Neural progenitor cell (in vitro differentiated cells): ENCODE measurements around the gene PLCD4. TPM values are rescaled to one million over a fixed set of nuclear protein-coding genes. Genes with fewer than 3 reads are reported as not detected.

ENCODE experiments used
- DNase-seq: peaks from one replicate; pipeline ENCODE4 v3.0.0-alpha.2; 2016; ENCODE audit warnings: low spot score
- H2AFZ ChIP-seq: fragments of 200-600 bp; sonication (generic); replicated peaks from 2 replicates; pipeline ENCODE4 v1.6.1; 2016; ENCODE audit warnings: antibody characterized with exemption
- H3F3A ChIP-seq: fragments of 200-600 bp; sonication (generic); 2 replicates; pipeline ENCODE4 v1.6.1; 2016; ENCODE audit warnings: antibody characterized with exemption, low read depth
- H3K27ac ChIP-seq: fragments of 200-600 bp; sonication (generic); 2 replicates; pipeline ENCODE4 v1.5.1; 2016; ENCODE audit warnings: mild to moderate bottlenecking
- H3K27me3 ChIP-seq: fragments of 200-600 bp; sonication (generic); 2 replicates; pipeline ENCODE4 v1.6.1; 2016; ENCODE audit warnings: mild to moderate bottlenecking, moderate library complexity
- H3K36me3 ChIP-seq: fragments of 200-600 bp; sonication (generic); 2 replicates; pipeline ENCODE4 v1.5.1; 2016
- H3K4me1 ChIP-seq: fragments of 200-600 bp; sonication (generic); 2 replicates; pipeline ENCODE4 v1.6.1; 2016; ENCODE audit warnings: mixed run types
- H3K4me2 ChIP-seq: fragments of 200-600 bp; sonication (generic); 2 replicates; pipeline ENCODE4 v1.6.1; 2016
- H3K4me3 ChIP-seq: fragments of 200-600 bp; sonication (generic); 2 replicates; pipeline ENCODE4 v1.5.1; 2016
- H3K79me2 ChIP-seq: fragments of 200-600 bp; sonication (generic); 2 replicates; pipeline ENCODE4 v1.6.1; 2016; ENCODE audit warnings: low read depth
- H3K9ac ChIP-seq: fragments of 200-600 bp; sonication (generic); 2 replicates; pipeline ENCODE4 v1.6.1; 2016
- H3K9me3 ChIP-seq: fragments of 200-600 bp; sonication (generic); 2 replicates; pipeline ENCODE4 v1.5.1; 2016; ENCODE audit warnings: low read depth
- H4K20me1 ChIP-seq: fragments of 200-600 bp; sonication (generic); 2 replicates; pipeline ENCODE4 v1.6.1; 2016; ENCODE audit warnings: low read depth
- H3K27ac Mint-ChIP-seq: 3 replicates; pipeline ENCODE4 v1.8.0; 2021; ENCODE audit warnings: mixed read lengths
- H3K27me3 Mint-ChIP-seq: 2 replicates; pipeline ENCODE4 v1.8.0; 2022; ENCODE audit warnings: low read depth, mild to moderate bottlenecking, inconsistent platforms, moderate library complexity, mixed read lengths; ENCODE audit not compliant: insufficient read depth
- H3K36me3 Mint-ChIP-seq: 3 replicates; pipeline ENCODE4 v1.8.0; 2021; ENCODE audit warnings: mixed read lengths
- H3K4me1 Mint-ChIP-seq: 3 replicates; pipeline ENCODE4 v1.8.0; 2021; ENCODE audit warnings: mixed read lengths
- H3K4me3 Mint-ChIP-seq: 3 replicates; pipeline ENCODE4 v1.8.0; 2021; ENCODE audit warnings: mild to moderate bottlenecking, moderate library complexity, mixed read lengths
- H3K9me3 Mint-ChIP-seq: 3 replicates; pipeline ENCODE4 v1.8.0; 2020; ENCODE audit warnings: mixed read lengths
- EZH2 ChIP-seq: fragments of 200-600 bp; sonication (generic); IDR thresholded peaks from 2 replicates; pipeline ENCODE4 v1.6.1; 2017; ENCODE audit warnings: antibody characterized with exemption, mild to moderate bottlenecking, moderate library complexity
- EZH2phosphoT487 ChIP-seq: fragments of 200-600 bp; sonication (generic); IDR thresholded peaks from 2 replicates; pipeline ENCODE4 v1.6.1; 2017; ENCODE audit warnings: antibody characterized with exemption
- total RNA-seq: library from RNA; depleted of rRNA; stranded (reverse); fragments of >200 nt; gene quantifications from 2 replicates; pipeline ENCODE4 v1.2.3, GENCODE V29; 2015; ENCODE audit warnings: low replicate concordance
- TF ChIP-seq, protein P1 (sequence below): fragments of 200-600 bp; sonication (generic); IDR thresholded peaks from 2 replicates; pipeline ENCODE4 v1.5.1; 2017; ENCODE audit warnings: antibody characterized with exemption, mild to moderate bottlenecking

Gene PLCD4
- total RNA-seq, 1 donor from 2014 or later = 1.1 TPM

DNA sequence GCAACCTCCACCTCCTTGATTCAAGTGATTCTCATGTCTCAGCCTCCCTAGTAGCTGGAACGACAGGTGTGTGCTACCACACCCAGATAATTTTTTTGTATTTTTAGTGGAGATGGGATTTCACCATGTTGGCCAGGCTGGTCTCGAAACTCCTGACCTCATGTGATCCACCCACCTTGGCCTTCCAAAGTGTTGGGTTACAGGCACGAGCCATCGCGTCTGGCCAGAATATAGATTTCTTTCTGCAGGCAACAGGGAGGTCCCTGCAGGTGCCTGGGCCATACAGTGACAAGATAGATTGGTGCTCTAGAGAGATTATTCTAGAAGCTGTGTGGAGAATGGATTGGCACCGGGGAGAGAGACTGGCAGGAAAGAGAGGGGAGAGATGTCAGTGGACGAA, 13.3 kb downstream of the PLCD4 start:
- H3K9ac ChIP-seq = no peak overlapping the region
- no peak overlapping the region for H3K4me3 ChIP-seq
- Mint-ChIP-seq H3K27ac (no peak overlapping the region), H3K4me1 (no peaks in the 10 kb centered on the region), H3K4me3 (no peak overlapping the region), H3K36me3 (no peaks in the 10 kb centered on the region), H3K27me3 (peaks cover 2% of the 10 kb centered on the region), H3K9me3 (no peaks in the 10 kb centered on the region)
- no peaks in the 10 kb centered on the region for H3K79me2 ChIP-seq
- H2AFZ ChIP-seq = no peak overlapping the region
- DNase-seq = no peak
- H3K4me2 ChIP-seq = no peak overlapping the region
- no peaks in the 10 kb centered on the region for H3F3A ChIP-seq
- H3K4me1 ChIP-seq = no peaks in the 10 kb centered on the region
- H4K20me1 ChIP-seq = no peaks in the 10 kb centered on the region
- H3K27me3 ChIP-seq = no peaks in the 10 kb centered on the region
- H3K27ac ChIP-seq = no peak overlapping the region
- TF ChIP-seq EZH2phosphoT487 (no peak), EZH2 (no peak)
- TF ChIP-seq, protein P1, sequence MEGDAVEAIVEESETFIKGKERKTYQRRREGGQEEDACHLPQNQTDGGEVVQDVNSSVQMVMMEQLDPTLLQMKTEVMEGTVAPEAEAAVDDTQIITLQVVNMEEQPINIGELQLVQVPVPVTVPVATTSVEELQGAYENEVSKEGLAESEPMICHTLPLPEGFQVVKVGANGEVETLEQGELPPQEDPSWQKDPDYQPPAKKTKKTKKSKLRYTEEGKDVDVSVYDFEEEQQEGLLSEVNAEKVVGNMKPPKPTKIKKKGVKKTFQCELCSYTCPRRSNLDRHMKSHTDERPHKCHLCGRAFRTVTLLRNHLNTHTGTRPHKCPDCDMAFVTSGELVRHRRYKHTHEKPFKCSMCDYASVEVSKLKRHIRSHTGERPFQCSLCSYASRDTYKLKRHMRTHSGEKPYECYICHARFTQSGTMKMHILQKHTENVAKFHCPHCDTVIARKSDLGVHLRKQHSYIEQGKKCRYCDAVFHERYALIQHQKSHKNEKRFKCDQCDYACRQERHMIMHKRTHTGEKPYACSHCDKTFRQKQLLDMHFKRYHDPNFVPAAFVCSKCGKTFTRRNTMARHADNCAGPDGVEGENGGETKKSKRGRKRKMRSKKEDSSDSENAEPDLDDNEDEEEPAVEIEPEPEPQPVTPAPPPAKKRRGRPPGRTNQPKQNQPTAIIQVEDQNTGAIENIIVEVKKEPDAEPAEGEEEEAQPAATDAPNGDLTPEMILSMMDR = no peak
- no peaks in the 10 kb centered on the region for H3K9me3 ChIP-seq
- H3K36me3 ChIP-seq = no peaks in the 10 kb centered on the region

DNA sequence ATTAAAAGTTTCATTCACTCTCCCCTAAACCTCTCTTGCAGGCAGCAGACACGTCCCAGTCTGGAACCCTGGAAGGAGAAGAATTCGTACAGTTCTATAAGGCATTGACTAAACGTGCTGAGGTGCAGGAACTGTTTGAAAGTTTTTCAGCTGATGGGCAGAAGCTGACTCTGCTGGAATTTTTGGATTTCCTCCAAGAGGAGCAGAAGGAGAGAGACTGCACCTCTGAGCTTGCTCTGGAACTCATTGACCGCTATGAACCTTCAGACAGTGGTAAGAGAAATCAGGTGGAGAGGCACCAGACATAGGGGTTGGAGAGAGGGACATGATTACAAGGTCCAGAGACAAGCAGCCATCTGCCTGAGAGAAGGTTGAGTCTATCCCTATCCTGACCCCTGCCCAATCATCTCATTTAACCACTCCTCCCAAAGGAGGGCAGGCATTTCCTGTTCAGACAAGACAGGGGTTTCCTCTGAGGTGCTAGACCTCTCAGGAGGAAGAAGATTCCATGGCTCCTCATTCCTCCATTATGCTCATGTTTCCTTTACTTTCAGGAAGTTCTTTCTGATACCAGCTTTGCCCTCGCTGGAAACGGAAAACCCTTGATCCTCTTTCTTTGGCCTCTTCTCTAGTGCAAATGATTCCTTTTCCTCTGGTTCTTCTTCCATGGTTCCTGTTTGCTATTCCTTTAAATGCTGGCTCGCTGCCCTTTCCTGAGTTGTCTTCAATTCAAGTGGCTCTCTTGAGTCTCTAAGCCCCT, 15.1 kb downstream of the PLCD4 start:
- Mint-ChIP-seq H3K9me3 (no peaks in the 10 kb centered on the region), H3K4me1 (no peaks in the 10 kb centered on the region), H3K4me3 (no peak overlapping the region), H3K27ac (no peak overlapping the region), H3K27me3 (peaks cover 2% of the 10 kb centered on the region), H3K36me3 (no peaks in the 10 kb centered on the region)
- Histone ChIP-seq H4K20me1 (no peaks in the 10 kb centered on the region), H3K4me1 (no peaks in the 10 kb centered on the region), H3K9ac (no peak overlapping the region), H3K79me2 (no peaks in the 10 kb centered on the region), H3K27me3 (no peaks in the 10 kb centered on the region), H3K4me2 (no peak overlapping the region), H3F3A (no peaks in the 10 kb centered on the region), H3K36me3 (no peaks in the 10 kb centered on the region), H3K9me3 (no peaks in the 10 kb centered on the region), H3K27ac (no peak overlapping the region), H3K4me3 (no peak overlapping the region), H2AFZ (peak overlapping the region; percentile 58)
- no peak for DNase-seq
- TF ChIP-seq EZH2 = no peak
- TF ChIP-seq, protein P1 = no peak
- no peak for TF ChIP-seq EZH2phosphoT487

DNA sequence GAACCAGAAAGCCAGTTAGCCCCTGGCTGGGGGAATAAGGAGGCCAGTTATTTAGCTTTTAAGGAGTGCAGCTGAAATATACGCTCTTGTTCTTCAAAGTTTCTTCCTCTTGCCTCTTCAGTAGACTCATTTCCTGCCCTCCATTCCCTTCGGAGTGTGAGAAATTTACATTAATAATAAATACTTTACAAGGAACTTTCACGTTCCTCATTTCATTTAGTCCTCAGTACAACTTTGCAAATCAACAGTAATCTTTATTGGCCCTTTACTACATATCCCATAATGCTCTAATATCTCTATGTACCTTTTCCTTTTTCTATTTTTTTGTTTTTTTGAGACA, 15.6 kb downstream of the PLCD4 start:
- H4K20me1 ChIP-seq = no peaks in the 10 kb centered on the region
- H3K27me3 ChIP-seq = no peaks in the 10 kb centered on the region
- H3F3A ChIP-seq = no peaks in the 10 kb centered on the region
- Mint-ChIP-seq H3K4me3 (no peak overlapping the region), H3K27ac (no peak overlapping the region), H3K36me3 (no peaks in the 10 kb centered on the region), H3K27me3 (peaks cover 2% of the 10 kb centered on the region), H3K9me3 (no peaks in the 10 kb centered on the region), H3K4me1 (no peaks in the 10 kb centered on the region)
- no peaks in the 10 kb centered on the region for H3K36me3 ChIP-seq
- H2AFZ ChIP-seq = no peak overlapping the region
- H3K4me1 ChIP-seq = no peaks in the 10 kb centered on the region
- no peak overlapping the region for H3K27ac ChIP-seq
- no peaks in the 10 kb centered on the region for H3K9me3 ChIP-seq
- TF ChIP-seq EZH2phosphoT487 (no peak), EZH2 (no peak)
- TF ChIP-seq, protein P1 = no peak
- H3K79me2 ChIP-seq = no peaks in the 10 kb centered on the region
- H3K4me2 ChIP-seq = no peak overlapping the region
- no peak for DNase-seq
- H3K9ac ChIP-seq = no peak overlapping the region
- H3K4me3 ChIP-seq = no peak overlapping the region
